ENCODE results near the gene MOBP.

GRCh38 chr3:39440316-39440715 lies 27.2 kb upstream of the MOBP start:
- TF ChIP-seq, protein P1, sequence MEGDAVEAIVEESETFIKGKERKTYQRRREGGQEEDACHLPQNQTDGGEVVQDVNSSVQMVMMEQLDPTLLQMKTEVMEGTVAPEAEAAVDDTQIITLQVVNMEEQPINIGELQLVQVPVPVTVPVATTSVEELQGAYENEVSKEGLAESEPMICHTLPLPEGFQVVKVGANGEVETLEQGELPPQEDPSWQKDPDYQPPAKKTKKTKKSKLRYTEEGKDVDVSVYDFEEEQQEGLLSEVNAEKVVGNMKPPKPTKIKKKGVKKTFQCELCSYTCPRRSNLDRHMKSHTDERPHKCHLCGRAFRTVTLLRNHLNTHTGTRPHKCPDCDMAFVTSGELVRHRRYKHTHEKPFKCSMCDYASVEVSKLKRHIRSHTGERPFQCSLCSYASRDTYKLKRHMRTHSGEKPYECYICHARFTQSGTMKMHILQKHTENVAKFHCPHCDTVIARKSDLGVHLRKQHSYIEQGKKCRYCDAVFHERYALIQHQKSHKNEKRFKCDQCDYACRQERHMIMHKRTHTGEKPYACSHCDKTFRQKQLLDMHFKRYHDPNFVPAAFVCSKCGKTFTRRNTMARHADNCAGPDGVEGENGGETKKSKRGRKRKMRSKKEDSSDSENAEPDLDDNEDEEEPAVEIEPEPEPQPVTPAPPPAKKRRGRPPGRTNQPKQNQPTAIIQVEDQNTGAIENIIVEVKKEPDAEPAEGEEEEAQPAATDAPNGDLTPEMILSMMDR (optimal IDR thresholded peaks at IDR 0.05 in 1 of 3, IDR thresholded peaks at IDR 0.05 in 1 of 3, conservative IDR thresholded peaks at IDR 0.05 in 1 of 3; ENCODE audit: extremely low read depth in 1 of 3, insufficient read depth in 2 of 3, low read length in 3 of 3): no peak
- TF ChIP-seq EZH2 (IDR thresholded peaks at IDR 0.05; ENCODE audit: low read length): no peak
